ENCODE measurements around the gene PIK3R1.

The PIK3R1 gene

GRCh38 chr5:68345582-68345981, 130.0 kb downstream of the PIK3R1 start:
- H3K36me3 Mint-ChIP-seq (ENCODE audit: low read depth), result no peaks in the 10 kb centered on the region
- DNase-seq (no peak), ATAC-seq (no peak)
- H3K4me3 Mint-ChIP-seq, result no peak overlapping the region
- no peak overlapping the region for H3K27ac Mint-ChIP-seq
- peaks cover 9% of the 10 kb centered on the region for H3K9me3 Mint-ChIP-seq
- H3K27me3 Mint-ChIP-seq, result no peaks in the 10 kb centered on the region
- peaks cover 32% of the 10 kb centered on the region for H3K4me1 Mint-ChIP-seq

DNA sequence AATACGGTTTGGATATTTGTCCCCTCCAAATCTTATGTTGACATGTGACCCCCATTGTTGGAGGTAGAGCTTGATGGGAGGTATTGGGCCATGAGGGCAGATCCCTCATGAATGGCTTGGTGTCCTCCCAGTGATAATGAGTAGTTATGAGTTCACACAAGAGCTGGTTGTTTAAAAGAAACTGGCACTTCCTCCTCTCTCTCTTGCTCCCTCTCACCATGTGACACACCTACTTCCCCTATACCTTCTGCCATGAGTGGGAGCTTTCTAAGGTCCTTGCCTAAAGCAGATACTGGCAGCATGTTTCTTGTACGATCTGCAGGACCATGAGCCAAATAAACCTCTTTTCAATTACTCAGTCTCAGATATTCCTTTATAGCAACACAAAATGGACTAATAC, 132.0 kb downstream of the PIK3R1 start:
- H3K27me3 Mint-ChIP-seq, result no peaks in the 10 kb centered on the region
- ATAC-seq, result no peak
- no peak overlapping the region for H3K4me3 Mint-ChIP-seq
- H3K9me3 Mint-ChIP-seq, result peaks cover 9% of the 10 kb centered on the region
- H3K27ac Mint-ChIP-seq, result no peak overlapping the region
- H3K4me1 Mint-ChIP-seq, result peaks cover 28% of the 10 kb centered on the region
- H3K36me3 Mint-ChIP-seq (ENCODE audit: low read depth), result no peaks in the 10 kb centered on the region
- no peak for DNase-seq

DNA sequence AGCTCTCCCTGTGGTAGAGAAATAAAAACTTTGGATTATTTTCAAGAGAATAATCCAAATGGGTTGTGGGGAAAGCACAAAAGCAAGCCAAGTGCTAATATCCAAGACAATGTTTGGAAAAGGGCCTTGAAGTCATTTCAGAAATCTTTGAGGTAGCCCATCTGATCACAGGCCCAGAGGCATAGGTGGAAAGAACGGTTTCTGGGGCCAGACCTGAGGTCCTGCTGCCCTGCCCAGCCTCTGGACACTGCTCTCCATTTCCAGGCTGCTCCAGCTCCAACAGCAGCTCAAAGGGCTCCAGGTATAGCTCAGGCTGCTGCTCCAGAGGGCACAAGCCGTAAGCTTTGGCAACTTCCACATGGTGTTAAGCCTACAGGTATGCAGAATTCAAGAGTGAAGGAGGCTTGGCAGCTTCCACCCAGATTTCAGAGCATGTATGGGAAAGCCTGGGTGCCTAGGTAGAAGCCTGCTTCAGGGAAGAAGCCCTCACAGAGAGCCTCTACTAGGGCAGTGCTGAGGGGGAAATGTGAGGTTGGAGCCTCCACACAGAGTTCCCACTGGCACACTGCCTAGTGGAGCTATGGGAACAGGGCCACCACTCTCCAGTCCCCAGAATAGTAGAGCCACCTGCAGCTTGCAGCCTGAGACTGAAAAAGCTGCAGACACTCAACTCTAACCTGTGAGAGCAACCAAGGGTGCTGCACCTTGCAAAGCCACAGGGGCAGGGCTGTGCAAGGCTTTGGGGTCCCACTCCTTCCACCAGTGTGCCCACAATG, 133.1 kb downstream of the PIK3R1 start:
- no peaks in the 10 kb centered on the region for H3K27me3 Mint-ChIP-seq
- H3K4me3 Mint-ChIP-seq, result no peak overlapping the region
- H3K9me3 Mint-ChIP-seq, result peaks cover 9% of the 10 kb centered on the region
- no peaks in the 10 kb centered on the region for H3K36me3 Mint-ChIP-seq (ENCODE audit: low read depth)
- H3K4me1 Mint-ChIP-seq, result peaks cover 18% of the 10 kb centered on the region
- no peak for DNase-seq
- H3K27ac Mint-ChIP-seq, result no peak overlapping the region
- ATAC-seq, result no peak

DNA sequence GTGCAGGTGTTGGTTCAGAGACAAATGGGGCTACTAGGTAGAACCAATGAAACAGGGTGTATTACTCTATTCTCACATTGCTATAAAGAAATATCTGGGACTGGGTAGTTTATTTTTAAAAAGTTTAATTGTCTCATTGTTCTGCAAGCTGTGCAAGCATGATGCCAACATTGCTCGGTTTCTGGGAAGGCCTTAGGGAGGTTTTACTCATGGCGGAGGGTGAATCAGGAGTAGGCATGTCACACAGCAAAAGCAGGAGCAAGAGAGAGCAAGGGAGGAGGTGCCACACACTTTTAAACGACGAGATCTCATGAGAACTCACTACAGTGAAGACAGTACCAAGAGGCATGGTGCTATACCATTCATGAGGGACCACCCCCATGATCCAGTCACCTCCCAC, 134.6 kb downstream of the PIK3R1 start:
- H3K27ac Mint-ChIP-seq, result no peak overlapping the region

More for the DNA sequence above, 134.6 kb downstream of the PIK3R1 start:
- DNase-seq (no peak), ATAC-seq (no peak)
- peaks cover 9% of the 10 kb centered on the region for H3K9me3 Mint-ChIP-seq
- no peaks in the 10 kb centered on the region for H3K27me3 Mint-ChIP-seq
- peaks cover 5% of the 10 kb centered on the region for H3K4me1 Mint-ChIP-seq
- no peaks in the 10 kb centered on the region for H3K36me3 Mint-ChIP-seq (ENCODE audit: low read depth)
- H3K4me3 Mint-ChIP-seq, result no peak overlapping the region

All from activated naive CD8-positive, alpha-beta T cell treated with anti-CD3 and anti-CD28 coated beads, Interleukin-2, amount 50 U/mL, for 24 hours (primary cell).